ENCODE measurements around the gene IL27RA. TPM values are rescaled to one million over a fixed set of nuclear protein-coding genes. Genes with fewer than 3 reads are reported as not detected.

The IL27RA gene
- total RNA-seq, 4 donors from 2014 or later = 0.37 to 2.1 (median 1.5) TPM

DNA sequence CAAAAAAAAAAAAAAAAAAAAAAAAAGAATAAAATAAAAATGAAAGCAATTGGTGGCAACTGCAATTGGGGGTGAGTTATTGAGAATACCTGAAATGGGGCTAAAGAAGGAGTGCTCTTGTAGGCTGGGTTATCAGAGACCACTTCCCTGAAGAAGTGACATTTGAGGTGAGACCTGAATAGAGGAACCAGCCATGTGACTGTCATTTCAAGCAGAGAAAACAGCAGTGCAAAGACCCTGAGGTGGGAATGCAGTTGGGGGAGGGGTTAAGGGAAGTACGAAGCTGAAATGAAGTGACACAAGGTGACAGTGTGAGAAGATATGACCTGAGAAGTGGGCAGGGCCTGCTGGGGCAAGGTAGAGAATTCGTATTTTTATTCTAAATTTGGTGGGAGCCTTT lies 34.6 kb downstream of the IL27RA start:
- no peaks in the 10 kb centered on the region for H3K4me1 ChIP-seq
- TF ChIP-seq CTCF (IDR thresholded peaks at IDR 0.05) = no peak
- no peak for TF ChIP-seq POLR2AphosphoS5 (IDR thresholded peaks at IDR 0.05)
- no peak for TF ChIP-seq EP300 (IDR thresholded peaks at IDR 0.05; ENCODE audit: low read depth)
- no peak for TF ChIP-seq POLR2A (IDR thresholded peaks at IDR 0.05)
- in situ Hi-C loops (cut with MboI; ENCODE audit: low pct_ligation_motif_present in 1 of 4, low pct_unique_long_range_greater_than_20kb in 1 of 4, low sequenced_read_pairs in 3 of 4) = loop anchor here in 3 of 4 donors (10.0 to 25.0 kb wide), 3 partner anchors 179 to 479 kb away; partner anchors contain the start of gene NANOS3 (in 2 of the 3)
- no peak for DNase-seq
- no peak overlapping the region for H3K4me3 ChIP-seq
- intact Hi-C loops (cut with DNase I; ENCODE audit: low total_unique reads) = no loop called here
- 61% methylated on average over 2 of the region's 2 CpGs for WGBS, 2 donors (ENCODE audit: low coverage in 1 of 2)
- no peaks in the 10 kb centered on the region for H3K36me3 ChIP-seq
- no peak overlapping the region for H3K27ac ChIP-seq
- peaks cover 18% of the 10 kb centered on the region for H3K27me3 ChIP-seq
- no peaks in the 10 kb centered on the region for H3K9me3 ChIP-seq

GRCh38 chr19:14070268-14071050 lies 38.9 kb downstream of the IL27RA start:
- intact Hi-C loops (cut with DNase I; ENCODE audit: low total_unique reads) (loop anchor here (5.0 kb wide), 1 partner anchor 67 kb away; the partner anchor contains the start of gene ASF1B), in situ Hi-C loops (cut with MboI; ENCODE audit: low pct_ligation_motif_present in 1 of 4, low pct_unique_long_range_greater_than_20kb in 1 of 4, low sequenced_read_pairs in 3 of 4) (loop anchor here in 3 of 4 donors (10.0 to 25.0 kb wide), 3 partner anchors 183 to 483 kb away; partner anchors contain the start of gene NANOS3 (in 3 of the 3))
- DNase-seq = no peak
- WGBS, 2 donors (ENCODE audit: low coverage in 1 of 2) = 96 to 98% methylated on average over 13 to 43 of the region's 43 CpGs
- H3K4me3 ChIP-seq = no peak overlapping the region
- H3K36me3 ChIP-seq = no peaks in the 10 kb centered on the region
- H3K27ac ChIP-seq = no peak overlapping the region
- no peaks in the 10 kb centered on the region for H3K27me3 ChIP-seq
- H3K9me3 ChIP-seq = no peaks in the 10 kb centered on the region
- peaks cover 9 to 34% (median 25%) of the 10 kb centered on the region in 4 donors for H3K4me1 ChIP-seq
- TF ChIP-seq CTCF (IDR thresholded peaks at IDR 0.05) (no peak), POLR2A (IDR thresholded peaks at IDR 0.05) (no peak), EP300 (IDR thresholded peaks at IDR 0.05; ENCODE audit: low read depth) (no peak), POLR2AphosphoS5 (IDR thresholded peaks at IDR 0.05) (no peak)

- in situ Hi-C loops (cut with MboI; ENCODE audit: low pct_ligation_motif_present in 1 of 4, low pct_unique_long_range_greater_than_20kb in 1 of 4, low sequenced_read_pairs in 3 of 4) = loop anchor here in 3 of 4 donors (10.0 to 25.0 kb wide), 3 partner anchors 185 to 485 kb away; partner anchors contain the start of gene NANOS3 (in 3 of the 3)
- TF ChIP-seq POLR2A (IDR thresholded peaks at IDR 0.05) = peak; percentile 76
- peak; percentile 46 to 78 (median 69) for TF ChIP-seq POLR2AphosphoS5 (IDR thresholded peaks at IDR 0.05)
- peak in 2 of 5 experiments; percentile 23 to 40 for TF ChIP-seq CTCF (IDR thresholded peaks at IDR 0.05)
- TF ChIP-seq EP300 (IDR thresholded peaks at IDR 0.05; ENCODE audit: low read depth) = no peak
- Histone ChIP-seq H3K27ac (peak within 1 kb of the TSS; percentile 95 to 98 (median 97)), H3K27me3 (no peaks in the 10 kb centered on the region), H3K4me3 (peak within 1 kb of the TSS; percentile 44 to 84 (median 70)), H3K36me3 (no peaks in the 10 kb centered on the region), H3K9me3 (no peaks in the 10 kb centered on the region), H3K4me1 (peaks cover 11 to 48% (median 31%) of the 10 kb centered on the region in 4 donors)
- 1% methylated on average over 40 of the region's 51 CpGs; no CpG with 5 or more reads in 1 of the 2 donors for WGBS, 2 donors (ENCODE audit: low coverage in 1 of 2)
- intact Hi-C loops (cut with DNase I; ENCODE audit: low total_unique reads) = loop anchor here (5.0 kb wide), 1 partner anchor 65 kb away; the partner anchor contains the start of gene ASF1B
- DNase-seq = peak; percentile 92
Observed at GRCh38 chr19:14072535-14073260, 41.1 kb downstream of the IL27RA start, which contains the start of gene MISP3. TSS of gene MISP3 (plus strand) at chr19:14072786. CDS start at chr19:14073310, 524 bp downstream.
